ENCODE results near the gene LMAN2L.

Gene LMAN2L

GRCh38 chr2:96770442-96771202 is 30.8 kb upstream of the LMAN2L start:
- peak overlapping the region; percentile 16 for H3K27ac ChIP-seq (ENCODE audit: low read depth in 2 of 2, low read length in 2 of 2)
- H3K9me3 ChIP-seq (ENCODE audit: control insufficient read depth in 2 of 2, low read length in 2 of 2), result no peaks in the 10 kb centered on the region
- no peaks in the 10 kb centered on the region for H3K27me3 ChIP-seq (ENCODE audit: control insufficient read depth in 2 of 2, insufficient read depth in 2 of 2, low read length in 2 of 2)
- no peak overlapping the region for H3K4me3 ChIP-seq (ENCODE audit: low read length in 2 of 2)
- H3K36me3 ChIP-seq (ENCODE audit: control insufficient read depth in 2 of 2, insufficient read depth in 2 of 2, low read length in 2 of 2), result peaks cover 0 to 8% of the 10 kb centered on the region in 2 donors
- H3K4me1 ChIP-seq (ENCODE audit: control insufficient read depth in 2 of 2, insufficient read depth in 2 of 2, low read length in 2 of 2), result peaks cover 67 to 79% of the 10 kb centered on the region in 2 donors
- H3K9ac ChIP-seq (ENCODE audit: low read depth in 1 of 2, low read length in 2 of 2), result peak overlapping the region in 1 of 2 donors; percentile 36

GRCh38 chr2:96769814-96770213 is 29.9 kb upstream of the LMAN2L start:
- H3K4me3 ChIP-seq (ENCODE audit: low read length in 2 of 2), result no peak overlapping the region
- H3K27me3 ChIP-seq (ENCODE audit: control insufficient read depth in 2 of 2, insufficient read depth in 2 of 2, low read length in 2 of 2), result no peaks in the 10 kb centered on the region
- peaks cover 67 to 82% of the 10 kb centered on the region in 2 donors for H3K4me1 ChIP-seq (ENCODE audit: control insufficient read depth in 2 of 2, insufficient read depth in 2 of 2, low read length in 2 of 2)
- H3K36me3 ChIP-seq (ENCODE audit: control insufficient read depth in 2 of 2, insufficient read depth in 2 of 2, low read length in 2 of 2), result peaks cover 0 to 3% of the 10 kb centered on the region in 2 donors
- peak overlapping the region in 1 of 2 donors; percentile 36 for H3K9ac ChIP-seq (ENCODE audit: low read depth in 1 of 2, low read length in 2 of 2)
- H3K9me3 ChIP-seq (ENCODE audit: control insufficient read depth in 2 of 2, low read length in 2 of 2), result no peaks in the 10 kb centered on the region
- peak overlapping the region in 1 of 2 donors; percentile 16 for H3K27ac ChIP-seq (ENCODE audit: low read depth in 2 of 2, low read length in 2 of 2)

GRCh38 chr2:96768083-96768561 is 28.3 kb upstream of the LMAN2L start:
- Histone ChIP-seq H3K9me3 (ENCODE audit: control insufficient read depth in 2 of 2, low read length in 2 of 2) (no peaks in the 10 kb centered on the region), H3K27me3 (ENCODE audit: control insufficient read depth in 2 of 2, insufficient read depth in 2 of 2, low read length in 2 of 2) (no peaks in the 10 kb centered on the region), H3K4me1 (ENCODE audit: control insufficient read depth in 2 of 2, insufficient read depth in 2 of 2, low read length in 2 of 2) (peaks cover 67 to 81% of the 10 kb centered on the region in 2 donors), H3K9ac (ENCODE audit: low read depth in 1 of 2, low read length in 2 of 2) (peak overlapping the region; percentile 58 to 63), H3K4me3 (ENCODE audit: low read length in 2 of 2) (peak overlapping the region; percentile 37 to 45), H3K27ac (ENCODE audit: low read depth in 2 of 2, low read length in 2 of 2) (peak overlapping the region; percentile 87 to 88), H3K36me3 (ENCODE audit: control insufficient read depth in 2 of 2, insufficient read depth in 2 of 2, low read length in 2 of 2) (peaks cover 0 to 3% of the 10 kb centered on the region in 2 donors)

DNA sequence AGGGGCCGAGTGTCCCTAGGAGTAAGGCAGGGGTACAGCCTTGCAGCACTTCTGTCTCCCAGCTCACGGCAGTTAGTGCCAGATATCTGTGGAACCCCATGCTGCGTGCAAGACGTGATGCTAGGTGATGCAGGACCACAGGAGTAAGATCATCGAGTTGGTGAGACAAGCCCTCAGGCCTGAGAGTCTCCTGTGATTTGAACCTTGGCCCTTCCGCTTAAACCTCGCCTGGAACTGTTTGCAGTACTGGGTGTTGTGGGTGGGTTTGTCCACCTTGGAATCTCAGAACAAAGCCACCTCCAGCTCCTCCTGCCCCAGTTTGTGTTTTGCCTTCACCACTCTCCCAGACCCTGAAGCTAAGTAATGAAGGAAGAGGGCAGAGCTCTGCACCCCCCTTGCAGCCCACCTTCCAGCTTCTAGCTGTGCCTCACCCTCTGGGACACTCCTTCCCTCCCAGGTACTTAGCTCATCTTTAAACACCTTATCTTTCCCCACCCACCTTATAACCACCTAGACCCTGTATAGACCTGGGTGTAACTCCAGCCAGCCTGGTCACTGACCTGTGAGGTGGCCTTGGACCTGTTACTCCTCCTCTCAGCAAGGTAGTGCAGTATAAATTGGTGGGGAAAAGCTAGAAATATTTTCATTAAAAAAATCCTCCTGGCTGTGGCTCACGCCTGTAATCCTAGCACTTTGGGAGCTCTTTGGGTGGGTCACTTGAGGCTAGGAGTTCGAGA is 27.4 kb upstream of the LMAN2L start:
- H3K9ac ChIP-seq (ENCODE audit: low read depth in 1 of 2, low read length in 2 of 2), result peak overlapping the region; percentile 58 to 63
- peak overlapping the region; percentile 37 to 45 for H3K4me3 ChIP-seq (ENCODE audit: low read length in 2 of 2)
- peaks cover 66 to 78% of the 10 kb centered on the region in 2 donors for H3K4me1 ChIP-seq (ENCODE audit: control insufficient read depth in 2 of 2, insufficient read depth in 2 of 2, low read length in 2 of 2)

DNA sequence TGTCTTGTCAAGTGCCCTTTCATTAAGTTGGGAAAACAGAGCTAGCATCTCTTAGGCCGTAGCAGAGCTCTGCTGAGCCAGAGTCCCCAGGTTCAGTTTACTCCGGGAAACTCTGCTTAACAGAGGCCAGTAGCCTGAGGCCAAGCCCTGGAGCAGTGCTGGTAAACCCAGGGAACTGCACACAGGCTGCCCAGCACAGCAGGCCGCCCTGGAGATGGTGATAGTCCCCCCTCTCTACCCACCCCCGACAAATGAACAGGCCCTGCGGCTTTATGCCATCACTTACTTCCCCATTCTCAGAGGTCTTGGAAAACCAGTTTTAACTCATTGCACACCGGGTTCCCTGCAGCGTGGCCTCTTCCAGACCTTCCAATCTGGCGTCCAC is 24.4 kb upstream of the LMAN2L start:
- Histone ChIP-seq H3K4me1 (ENCODE audit: control insufficient read depth in 2 of 2, insufficient read depth in 2 of 2, low read length in 2 of 2) (peaks cover 69 to 71% of the 10 kb centered on the region in 2 donors), H3K9me3 (ENCODE audit: control insufficient read depth in 2 of 2, low read length in 2 of 2) (no peaks in the 10 kb centered on the region), H3K27me3 (ENCODE audit: control insufficient read depth in 2 of 2, insufficient read depth in 2 of 2, low read length in 2 of 2) (no peaks in the 10 kb centered on the region), H3K4me3 (ENCODE audit: low read length in 2 of 2) (peak overlapping the region; percentile 89 to 99), H3K27ac (ENCODE audit: low read depth in 2 of 2, low read length in 2 of 2) (peak overlapping the region; percentile 95 to 96), H3K36me3 (ENCODE audit: control insufficient read depth in 2 of 2, insufficient read depth in 2 of 2, low read length in 2 of 2) (no peaks in the 10 kb centered on the region), H3K9ac (ENCODE audit: low read depth in 1 of 2, low read length in 2 of 2) (peak overlapping the region; percentile 96 to 99)

More for the DNA sequence above, 27.4 kb upstream of the LMAN2L start:
- H3K36me3 ChIP-seq (ENCODE audit: control insufficient read depth in 2 of 2, insufficient read depth in 2 of 2, low read length in 2 of 2), result peaks cover 0 to 3% of the 10 kb centered on the region in 2 donors
- H3K27ac ChIP-seq (ENCODE audit: low read depth in 2 of 2, low read length in 2 of 2), result peak overlapping the region; percentile 87 to 88
- H3K9me3 ChIP-seq (ENCODE audit: control insufficient read depth in 2 of 2, low read length in 2 of 2), result no peaks in the 10 kb centered on the region
- H3K27me3 ChIP-seq (ENCODE audit: control insufficient read depth in 2 of 2, insufficient read depth in 2 of 2, low read length in 2 of 2), result no peaks in the 10 kb centered on the region

DNA sequence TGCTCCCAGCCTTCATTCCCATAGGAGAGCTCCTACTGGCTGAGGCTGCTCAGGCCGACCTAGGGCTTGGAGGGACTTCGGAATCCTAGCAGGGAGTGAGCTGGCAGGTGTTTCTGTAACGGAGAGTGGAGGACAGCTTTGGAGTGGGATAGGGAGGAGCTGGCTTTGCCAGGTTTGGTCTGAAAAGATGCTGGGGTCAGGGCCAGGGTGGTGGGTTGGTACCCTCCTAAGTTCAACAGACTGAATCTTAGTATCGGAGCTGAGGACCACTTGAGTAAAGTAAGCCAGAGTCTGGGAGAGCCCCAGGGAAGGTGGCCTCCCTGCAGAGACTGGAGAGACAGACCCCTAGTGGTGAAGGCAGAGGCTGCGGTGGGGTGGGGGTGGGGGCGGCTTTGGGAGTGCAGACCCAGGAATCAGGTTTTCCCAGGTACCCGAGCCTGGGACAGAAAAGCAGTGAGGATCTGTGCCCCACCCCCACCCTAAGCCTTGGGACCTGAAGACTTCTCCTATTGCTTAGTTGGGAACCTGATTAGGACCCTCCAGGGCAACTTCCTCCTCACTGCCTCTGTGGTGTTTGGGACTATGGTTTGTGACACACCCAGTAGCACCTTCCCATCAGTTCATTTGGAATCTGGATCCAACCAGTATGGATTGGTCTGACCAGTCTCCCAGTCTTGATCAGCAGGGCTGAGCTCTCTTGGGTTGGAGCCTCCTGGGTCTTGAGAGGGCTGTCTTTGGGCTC is 23.8 kb upstream of the LMAN2L start:
- peak overlapping the region; percentile 89 to 99 for H3K4me3 ChIP-seq (ENCODE audit: low read length in 2 of 2)
- H3K27ac ChIP-seq (ENCODE audit: low read depth in 2 of 2, low read length in 2 of 2), result peak overlapping the region; percentile 95 to 96
- H3K27me3 ChIP-seq (ENCODE audit: control insufficient read depth in 2 of 2, insufficient read depth in 2 of 2, low read length in 2 of 2), result no peaks in the 10 kb centered on the region
- peak overlapping the region; percentile 96 to 99 for H3K9ac ChIP-seq (ENCODE audit: low read depth in 1 of 2, low read length in 2 of 2)
- H3K4me1 ChIP-seq (ENCODE audit: control insufficient read depth in 2 of 2, insufficient read depth in 2 of 2, low read length in 2 of 2), result peaks cover 71 to 72% of the 10 kb centered on the region in 2 donors
- H3K9me3 ChIP-seq (ENCODE audit: control insufficient read depth in 2 of 2, low read length in 2 of 2), result no peaks in the 10 kb centered on the region
- H3K36me3 ChIP-seq (ENCODE audit: control insufficient read depth in 2 of 2, insufficient read depth in 2 of 2, low read length in 2 of 2), result no peaks in the 10 kb centered on the region

GRCh38 chr2:96762529-96763311 is 22.9 kb upstream of the LMAN2L start:
- no peaks in the 10 kb centered on the region for H3K27me3 ChIP-seq (ENCODE audit: control insufficient read depth in 2 of 2, insufficient read depth in 2 of 2, low read length in 2 of 2)
- H3K36me3 ChIP-seq (ENCODE audit: control insufficient read depth in 2 of 2, insufficient read depth in 2 of 2, low read length in 2 of 2), result no peaks in the 10 kb centered on the region
- H3K9ac ChIP-seq (ENCODE audit: low read depth in 1 of 2, low read length in 2 of 2), result peak overlapping the region; percentile 96 to 99
- H3K4me3 ChIP-seq (ENCODE audit: low read length in 2 of 2), result peak overlapping the region; percentile 89 to 99
- peak overlapping the region; percentile 95 to 96 for H3K27ac ChIP-seq (ENCODE audit: low read depth in 2 of 2, low read length in 2 of 2)
- peaks cover 62 to 63% of the 10 kb centered on the region in 2 donors for H3K4me1 ChIP-seq (ENCODE audit: control insufficient read depth in 2 of 2, insufficient read depth in 2 of 2, low read length in 2 of 2)
- no peaks in the 10 kb centered on the region for H3K9me3 ChIP-seq (ENCODE audit: control insufficient read depth in 2 of 2, low read length in 2 of 2)

DNA sequence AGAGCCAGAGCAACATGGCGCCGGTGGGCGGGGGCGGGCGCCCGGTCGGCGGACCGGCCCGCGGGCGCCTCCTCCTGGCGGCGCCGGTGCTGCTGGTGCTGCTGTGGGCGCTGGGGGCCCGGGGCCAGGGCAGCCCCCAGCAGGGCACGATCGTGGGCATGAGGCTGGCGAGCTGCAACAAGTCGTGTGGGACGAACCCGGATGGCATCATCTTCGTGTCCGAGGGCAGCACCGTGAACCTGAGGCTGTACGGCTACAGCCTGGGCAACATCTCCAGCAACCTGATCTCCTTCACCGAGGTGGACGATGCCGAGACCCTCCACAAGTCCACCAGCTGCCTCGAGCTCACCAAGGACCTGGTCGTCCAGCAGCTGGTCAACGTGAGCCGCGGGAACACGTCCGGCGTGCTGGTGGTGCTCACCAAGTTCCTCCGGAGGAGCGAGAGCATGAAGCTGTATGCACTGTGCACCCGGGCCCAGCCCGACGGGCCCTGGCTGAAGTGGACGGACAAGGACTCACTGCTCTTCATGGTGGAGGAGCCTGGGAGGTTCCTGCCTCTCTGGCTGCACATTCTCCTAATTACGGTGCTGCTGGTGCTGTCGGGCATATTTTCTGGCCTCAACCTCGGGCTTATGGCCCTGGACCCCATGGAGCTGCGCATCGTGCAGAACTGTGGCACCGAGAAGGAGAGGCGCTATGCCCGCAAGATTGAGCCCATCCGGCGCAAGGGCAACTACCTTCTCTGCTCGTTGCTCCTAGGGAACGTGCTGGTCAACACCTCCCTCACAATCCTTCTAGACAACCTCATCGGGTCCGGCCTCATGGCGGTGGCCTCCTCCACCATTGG is 21.3 kb upstream of the LMAN2L start:
- Histone ChIP-seq H3K36me3 (ENCODE audit: control insufficient read depth in 2 of 2, insufficient read depth in 2 of 2, low read length in 2 of 2) (no peaks in the 10 kb centered on the region), H3K4me1 (ENCODE audit: control insufficient read depth in 2 of 2, insufficient read depth in 2 of 2, low read length in 2 of 2) (peaks cover 47 to 48% of the 10 kb centered on the region in 2 donors), H3K4me3 (ENCODE audit: low read length in 2 of 2) (peak overlapping the region; percentile 89 to 99), H3K27ac (ENCODE audit: low read depth in 2 of 2, low read length in 2 of 2) (peak overlapping the region; percentile 95 to 96), H3K9me3 (ENCODE audit: control insufficient read depth in 2 of 2, low read length in 2 of 2) (no peaks in the 10 kb centered on the region), H3K9ac (ENCODE audit: low read depth in 1 of 2, low read length in 2 of 2) (peak overlapping the region; percentile 96 to 99), H3K27me3 (ENCODE audit: control insufficient read depth in 2 of 2, insufficient read depth in 2 of 2, low read length in 2 of 2) (no peaks in the 10 kb centered on the region)

All from mucosa of rectum (tissue), 2 donors.